HG03159 (cell line): ENCODE data around the gene CUL3.
"Not testable (repeated sequence)": the region's sequence is repeated elsewhere in the genome, so short reads cannot be mapped to it uniquely, and the experiment has no call there.

Experiments
- ATAC-seq: cut with Tn5 transposase; IDR thresholded peaks from one replicate; pipeline ENCODE4 v1.9.1; 2021; ENCODE audit warnings: mild to moderate bottlenecking, moderate library complexity; ENCODE audit not compliant: unreplicated experiment

The CUL3 gene

GRCh38 chr2:224485081-224486014, 99.8 kb downstream of the CUL3 start:
- ATAC-seq, result not testable (repeated sequence)

GRCh38 chr2:224479826-224480225, 105.3 kb downstream of the CUL3 start:
- no peak for ATAC-seq

GRCh38 chr2:224472827-224473226, 112.3 kb downstream of the CUL3 start:
- no peak for ATAC-seq

GRCh38 chr2:224472137-224472536, 113.0 kb downstream of the CUL3 start:
- no peak for ATAC-seq

- no peak for ATAC-seq
Measured at GRCh38 chr2:224469374-224469964, 115.7 kb downstream of the CUL3 start.

- ATAC-seq, result no peak
Measured at GRCh38 chr2:224466304-224466895, 118.8 kb downstream of the CUL3 start.

GRCh38 chr2:224461391-224461790, 123.8 kb downstream of the CUL3 start:
- no peak for ATAC-seq

GRCh38 chr2:224457408-224458096, 127.6 kb downstream of the CUL3 start:
- ATAC-seq, result no peak

GRCh38 chr2:224453892-224454291, 131.3 kb downstream of the CUL3 start:
- ATAC-seq, result no peak

GRCh38 chr2:224449212-224450147, 135.7 kb downstream of the CUL3 start:
- no peak for ATAC-seq

- no peak for ATAC-seq
Measured at GRCh38 chr2:224448236-224448635, 136.9 kb downstream of the CUL3 start.

- ATAC-seq, result no peak
Measured at GRCh38 chr2:224444783-224445182, 140.4 kb downstream of the CUL3 start.

- no peak for ATAC-seq
Measured at GRCh38 chr2:224444021-224444420, 141.1 kb downstream of the CUL3 start.

- ATAC-seq, result peak; percentile 49
Measured at GRCh38 chr2:224442071-224442967, 142.8 kb downstream of the CUL3 start.

- ATAC-seq, result no peak
Measured at GRCh38 chr2:224440988-224441387, 144.2 kb downstream of the CUL3 start.

- ATAC-seq, result no peak
Measured at GRCh38 chr2:224438726-224439125, 146.4 kb downstream of the CUL3 start.

GRCh38 chr2:224436634-224437033, 148.5 kb downstream of the CUL3 start:
- no peak for ATAC-seq

- ATAC-seq, result no peak
Measured at GRCh38 chr2:224434618-224435017, 150.5 kb downstream of the CUL3 start.

GRCh38 chr2:224433442-224433841, 151.7 kb downstream of the CUL3 start:
- no peak for ATAC-seq
